ENCODE results near the gene OXA1L.
"Not testable (repeated sequence)": the region's sequence is repeated elsewhere in the genome, so short reads cannot be mapped to it uniquely, and the experiment has no call there.

OXA1L gene

DNA sequence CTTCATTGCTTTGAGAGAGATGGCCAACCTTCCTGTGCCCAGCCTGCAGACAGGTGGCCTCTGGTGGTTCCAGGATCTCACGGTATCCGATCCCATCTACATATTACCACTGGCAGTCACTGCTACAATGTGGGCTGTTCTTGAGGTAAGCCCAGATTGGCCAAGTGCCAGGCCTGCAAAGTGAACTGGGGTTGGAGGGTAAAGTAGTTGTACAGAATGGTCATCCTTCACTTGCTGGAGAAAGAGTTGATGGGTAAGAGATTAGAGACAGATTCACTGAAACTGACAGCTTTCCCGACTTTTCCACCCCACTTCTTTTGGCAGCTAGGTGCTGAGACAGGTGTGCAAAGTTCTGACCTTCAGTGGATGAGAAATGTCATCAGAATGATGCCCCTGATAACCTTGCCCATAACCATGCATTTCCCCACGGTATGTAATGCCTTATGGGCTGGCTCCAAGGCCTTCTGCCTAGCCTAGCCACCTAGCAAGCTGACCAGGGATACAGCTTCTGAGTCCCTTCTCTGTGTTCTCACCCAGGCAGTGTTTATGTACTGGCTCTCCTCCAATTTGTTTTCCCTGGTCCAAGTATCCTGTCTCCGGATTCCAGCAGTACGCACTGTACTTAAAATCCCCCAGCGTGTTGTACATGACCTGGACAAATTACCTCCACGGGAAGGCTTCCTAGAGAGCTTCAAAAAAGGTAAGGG, 4.1 kb downstream of the OXA1L start:
- no peak for DNase-seq

GRCh38 chr14:22772725-22773124, 6.2 kb downstream of the OXA1L start:
- DNase-seq: no peak

DNA sequence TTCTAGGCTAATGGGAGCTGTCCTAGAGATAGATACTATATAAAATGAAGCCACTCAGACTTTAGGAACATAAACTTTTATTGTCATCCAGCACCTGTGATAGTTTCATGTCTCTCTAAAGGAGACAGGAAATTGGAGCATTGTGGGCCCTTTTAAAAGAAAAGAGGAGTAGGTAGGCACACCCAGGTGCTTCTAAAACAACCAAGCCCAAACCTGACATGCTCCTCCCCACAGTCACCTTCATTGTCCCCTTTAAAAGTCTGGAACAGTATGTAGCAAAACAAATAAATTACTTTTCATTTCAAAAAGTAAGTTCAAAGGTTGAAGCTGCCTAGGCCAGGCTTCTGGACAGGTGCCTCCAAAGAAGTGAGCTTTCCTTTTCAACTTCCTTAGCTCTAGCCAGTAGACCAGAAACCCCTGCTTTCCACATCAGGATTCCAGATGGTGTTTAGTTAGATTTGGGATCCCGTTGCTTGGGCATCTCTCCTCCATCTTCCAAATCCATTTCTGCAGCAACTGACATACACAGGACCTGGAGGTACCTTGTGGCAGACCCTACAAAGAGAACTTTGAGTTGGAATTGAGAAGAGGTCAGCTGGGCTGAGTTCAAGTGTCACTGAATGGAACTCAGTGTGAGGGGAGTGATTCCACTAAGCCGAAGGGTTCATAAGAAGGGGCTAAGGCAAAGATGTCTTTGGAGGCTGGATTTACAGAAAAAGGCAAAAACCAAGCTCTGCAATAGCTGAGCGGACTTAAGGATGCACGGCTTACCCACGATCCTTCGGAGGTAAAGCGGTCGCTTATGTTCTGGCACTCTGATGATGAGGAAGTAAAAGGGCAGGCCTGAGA, 6.9 kb downstream of the OXA1L start:
- DNase-seq: no peak

DNA sequence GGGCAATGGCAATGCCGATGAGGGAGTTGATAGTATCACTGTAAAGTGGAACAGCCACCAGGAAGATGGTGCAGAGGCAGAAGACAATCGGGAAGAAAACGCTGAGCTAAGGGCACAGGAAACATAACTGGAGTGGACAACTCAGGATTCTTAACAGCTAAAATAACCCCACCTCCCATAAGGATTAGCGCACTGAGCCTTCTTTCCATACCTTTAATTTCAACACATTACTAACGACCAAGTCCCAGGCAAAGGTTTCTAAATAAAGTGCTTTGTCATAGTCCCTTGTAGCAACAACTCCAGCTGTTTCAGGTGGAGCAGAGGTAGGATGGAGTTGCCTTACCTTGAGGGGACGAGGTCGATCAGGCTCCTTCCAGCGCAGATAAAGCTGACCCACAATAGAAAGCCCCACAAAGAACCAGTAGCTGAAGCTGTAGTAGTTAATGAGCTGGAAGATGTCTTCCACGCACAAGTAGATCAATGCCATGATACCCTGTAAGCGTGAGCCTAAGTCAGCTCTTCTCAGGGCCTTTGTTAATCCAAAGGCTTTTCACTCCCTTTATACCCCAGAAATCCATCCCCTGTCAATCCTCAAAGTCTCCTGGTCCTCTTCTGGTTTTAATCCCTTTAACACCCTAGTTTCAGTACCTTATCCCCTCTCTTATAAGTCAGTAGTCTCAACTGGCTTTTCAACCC, 7.7 kb downstream of the OXA1L start:
- DNase-seq: no peak

- DNase-seq: no peak
Observed at GRCh38 chr14:22776215-22776614, 9.7 kb downstream of the OXA1L start.

DNA sequence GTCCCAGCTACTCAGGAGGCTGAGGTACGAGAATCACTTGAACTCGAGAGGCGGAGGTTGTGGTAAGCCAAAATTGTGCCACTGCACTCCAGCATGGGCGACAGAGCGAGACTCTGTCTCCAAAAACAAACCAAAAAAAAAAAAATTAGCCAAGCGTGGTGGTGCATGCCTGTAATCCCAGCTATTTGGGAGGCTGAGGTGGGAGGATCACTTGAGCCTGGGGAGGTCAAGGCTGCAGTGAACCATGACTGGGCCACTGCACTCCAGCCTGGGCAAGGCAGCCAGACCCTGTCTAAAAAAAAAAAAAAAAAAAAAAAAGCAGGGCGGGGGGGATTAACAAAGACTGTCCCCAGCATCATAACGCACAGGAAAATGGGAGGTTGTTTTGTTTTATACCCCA, 10.4 kb downstream of the OXA1L start:
- DNase-seq: not testable (repeated sequence)

DNA sequence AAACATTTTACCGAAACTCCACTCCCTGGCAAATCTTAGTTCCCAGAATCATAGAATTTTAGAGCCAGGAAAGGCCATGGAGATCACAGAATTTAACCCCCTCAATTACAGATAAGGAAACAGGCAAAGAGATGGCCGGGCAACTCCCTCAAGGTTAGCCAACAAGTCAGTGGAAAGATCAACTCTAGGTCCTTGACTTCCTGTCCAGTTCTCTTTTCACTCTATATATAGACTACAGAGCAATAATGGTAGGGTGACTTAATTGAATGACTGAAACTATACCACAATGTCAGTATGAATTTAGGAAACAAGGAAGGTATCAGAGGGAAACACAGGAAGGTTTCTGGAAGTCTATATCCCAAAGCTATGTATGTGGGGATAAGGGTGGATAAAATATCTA, 11.6 kb downstream of the OXA1L start:
- DNase-seq: no peak

- no peak for DNase-seq
Observed at GRCh38 chr14:22780105-22780679, 13.7 kb downstream of the OXA1L start.

GRCh38 chr14:22780941-22781300, 14.4 kb downstream of the OXA1L start:
- no peak for DNase-seq

DNA sequence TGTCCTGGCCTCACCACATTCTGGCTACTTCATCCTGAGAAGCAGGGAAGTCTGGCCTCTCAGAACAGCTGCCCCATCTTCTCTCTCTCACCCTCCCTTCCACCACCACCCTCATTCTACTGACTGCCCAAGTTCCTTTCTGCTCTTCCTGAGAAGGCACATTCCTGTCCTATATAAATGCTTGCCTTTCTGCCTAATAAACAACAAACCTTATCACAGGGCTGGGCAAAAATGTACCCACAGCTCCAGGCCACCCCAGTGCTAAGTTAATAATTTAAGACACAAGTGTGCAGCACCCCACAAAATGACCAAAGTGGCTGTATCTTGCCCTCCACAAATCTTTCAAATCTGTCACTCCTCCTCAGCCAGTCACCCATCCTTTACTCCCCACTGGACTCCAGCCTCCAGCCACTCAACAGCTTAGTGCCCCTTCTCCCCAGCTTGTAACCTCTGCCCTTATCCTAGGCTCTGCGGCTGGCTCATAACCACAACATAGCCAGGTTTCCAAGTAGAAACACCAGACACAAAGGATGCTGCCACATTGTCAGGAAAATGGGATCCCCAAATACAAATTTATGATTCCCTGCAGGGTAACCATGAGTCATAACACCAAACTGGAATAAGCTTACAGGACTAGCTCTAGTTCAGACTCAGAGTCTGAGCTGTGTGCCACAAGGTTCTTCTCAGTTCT, 15.0 kb downstream of the OXA1L start:
- no peak for DNase-seq

- no peak for DNase-seq
Observed at GRCh38 chr14:22786685-22787084, 20.2 kb downstream of the OXA1L start.

GRCh38 chr14:22791301-22791700, 24.8 kb downstream of the OXA1L start:
- DNase-seq: no peak

GRCh38 chr14:22792158-22792557, 25.7 kb downstream of the OXA1L start:
- no peak for DNase-seq

DNA sequence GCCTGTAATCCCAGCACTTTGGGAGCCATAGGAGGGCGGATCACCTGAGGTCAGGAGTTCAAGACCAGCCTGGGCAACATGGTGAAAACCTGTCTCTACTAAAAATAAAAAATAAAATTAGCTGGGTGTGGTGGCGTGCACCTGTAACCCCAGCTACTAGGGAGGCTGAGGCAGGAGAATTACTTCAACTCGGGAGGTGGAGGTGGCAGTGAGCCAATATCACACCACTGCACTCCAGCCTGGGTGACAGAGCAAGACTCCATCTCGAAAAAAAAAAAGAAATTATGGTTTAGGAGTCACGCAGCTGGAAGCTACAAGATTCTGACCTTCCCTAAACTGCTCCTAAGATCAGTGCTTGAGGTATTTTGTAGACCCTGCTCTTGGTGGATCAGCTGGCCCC, 27.1 kb downstream of the OXA1L start:
- not testable (repeated sequence) for DNase-seq

DNA sequence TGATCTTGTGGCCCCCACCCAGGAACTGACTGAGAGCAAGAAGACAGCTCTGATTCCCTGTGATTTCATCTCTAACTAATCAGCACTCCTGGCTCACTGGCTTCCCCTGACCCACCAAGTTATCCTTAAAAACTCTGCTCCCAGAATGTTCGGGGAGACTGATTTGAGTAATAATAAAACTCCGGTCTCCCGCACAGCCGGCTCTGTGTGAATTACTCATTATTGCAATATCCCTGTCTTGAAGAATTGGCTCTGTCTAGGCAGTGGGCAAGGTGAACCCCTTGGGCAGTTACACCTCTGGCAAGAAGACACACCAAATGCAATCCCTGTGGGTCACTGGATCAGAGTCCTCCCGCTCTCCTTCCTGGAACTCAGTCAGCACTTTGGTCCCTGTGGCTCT, 27.5 kb downstream of the OXA1L start:
- DNase-seq: no peak

- no peak for DNase-seq
Observed at GRCh38 chr14:22794551-22794951, 28.1 kb downstream of the OXA1L start.

GRCh38 chr14:22796087-22796707, 29.7 kb downstream of the OXA1L start:
- no peak for DNase-seq

DNA sequence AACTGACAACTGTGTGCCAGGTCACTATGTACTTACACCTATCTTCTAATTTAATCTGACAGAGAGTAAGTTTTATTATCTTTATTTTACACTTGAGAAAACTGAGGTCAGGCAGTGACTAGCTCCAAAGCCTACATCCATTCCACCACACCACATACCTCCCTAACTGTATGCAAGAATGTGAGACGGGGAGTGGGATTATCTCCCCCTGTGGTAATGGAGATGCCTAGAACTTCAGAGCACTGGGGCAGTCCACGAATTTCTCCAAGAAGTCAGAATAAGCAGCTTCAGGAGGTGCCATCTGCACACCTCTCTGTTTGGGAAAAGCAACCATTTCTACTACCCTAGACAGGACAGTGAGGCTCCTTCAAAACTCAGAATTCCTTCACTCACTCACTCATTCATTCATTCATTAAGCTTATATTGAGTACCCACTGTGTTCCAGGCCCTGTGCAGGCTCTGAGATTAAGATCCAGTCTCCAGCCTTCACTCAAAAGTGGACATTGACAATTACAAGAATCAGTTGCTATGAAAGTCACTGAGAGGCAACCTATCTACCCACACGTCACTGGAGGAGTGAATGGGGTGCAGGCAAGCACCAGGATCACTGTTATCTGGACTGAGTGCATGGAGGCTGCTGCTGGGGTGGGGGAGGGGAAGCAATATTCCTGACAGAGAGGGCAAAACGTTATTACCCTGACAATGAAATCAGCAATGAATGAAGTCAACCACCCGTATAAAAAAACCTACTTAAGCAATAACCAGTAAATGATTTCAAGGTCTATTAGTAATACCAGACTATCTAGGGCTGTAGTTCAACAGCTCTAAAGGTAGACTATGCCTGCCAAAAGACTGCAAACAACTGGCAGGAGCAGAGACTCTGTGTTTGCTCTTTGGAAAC, 30.8 kb downstream of the OXA1L start:
- no peak for DNase-seq

DNA sequence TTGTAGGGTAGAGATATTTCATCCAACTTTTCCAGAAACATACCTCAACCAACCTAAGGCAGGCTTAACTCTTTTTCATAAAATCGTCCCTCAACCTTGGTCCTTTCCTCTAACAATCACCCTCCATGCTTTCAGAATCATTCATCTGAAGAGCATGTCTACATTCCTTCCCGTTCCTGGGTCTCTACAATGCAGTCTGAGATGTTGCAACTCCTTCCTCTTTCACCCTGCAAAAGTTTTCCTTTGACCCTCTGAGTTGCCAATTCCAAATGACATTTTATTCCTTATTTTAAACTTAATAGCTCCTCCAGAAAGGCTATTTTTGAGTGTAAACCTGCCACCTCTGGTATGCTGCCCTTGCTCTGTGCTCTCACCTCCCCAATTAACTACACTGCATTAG, 32.0 kb downstream of the OXA1L start:
- DNase-seq: no peak

DNA sequence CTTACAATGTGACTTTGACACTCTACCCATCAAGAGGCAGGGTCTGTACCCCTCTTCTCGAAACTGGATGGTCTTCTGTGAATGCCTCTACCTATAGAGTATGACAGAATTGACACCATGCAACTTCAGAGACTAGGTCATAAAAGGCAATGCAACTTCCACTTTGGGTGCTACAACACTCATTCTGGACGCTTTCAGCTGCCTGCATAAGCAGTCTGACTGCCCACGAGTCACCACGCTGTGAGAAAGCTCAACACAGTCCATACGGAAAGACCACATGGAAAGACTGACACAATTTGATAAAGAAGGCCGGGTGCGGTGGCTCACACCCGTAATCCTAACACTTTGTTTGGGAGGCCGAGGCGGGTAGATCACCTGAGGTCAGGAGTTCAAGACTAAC, 33.9 kb downstream of the OXA1L start:
- DNase-seq: no peak

GRCh38 chr14:22801716-22802115, 35.2 kb downstream of the OXA1L start:
- DNase-seq: no peak

All from stimulated activated naive CD4-positive, alpha-beta T cell treated with Interleukin-2 at 50 U/mL for 16 hours (primary cell).